HEK293 (cell line): ENCODE measurements around the gene CDK5R1.

Experiments
- CTCF ChIA-PET: fragments of 350-600 bp; formaldehyde crosslinking; extraction: SDS; loops from one replicate; lab custom pipeline; 2021; ENCODE audit warnings: antibody characterized with exemption; lab: Yijun Ruan, JAX
- POLR2A ChIA-PET: fragments of 300-600 bp; formaldehyde crosslinking; extraction: SDS; loops from one replicate; lab custom pipeline; 2020; ENCODE audit warnings: antibody characterized with exemption, inconsistent platforms; lab: Yijun Ruan, JAX
- H3K27ac ChIP-seq: fragments of 200-500 bp; sonication (Bioruptor generic); 2 replicates; pipeline ENCODE4 v1.5.1; 2014; ENCODE audit warnings: low read depth, low read length, control low read depth, inconsistent platforms; ENCODE audit errors: extremely low read depth
- H3K36me3 ChIP-seq, 2 experiments: fragments of 200-500 bp in 1 of 2; sonication (Bioruptor generic) in 1 of 2; 1 replicate in 1 of 2; 2 replicates in 1 of 2; pipeline ENCODE4 v1.5.1; 2014 to 2017; ENCODE audit warnings: inconsistent platforms in 2 of 2, low read length in 2 of 2; ENCODE audit not compliant: control insufficient read depth in 2 of 2, insufficient read depth in 1 of 2
- H3K4me1 ChIP-seq: fragments of 200-500 bp; sonication (Bioruptor generic); 2 replicates; pipeline ENCODE4 v1.5.1; 2014; ENCODE audit warnings: mild to moderate bottlenecking, low read length, inconsistent platforms; ENCODE audit not compliant: control insufficient read depth, insufficient read depth
- H3K4me3 ChIP-seq: 2 replicates; pipeline ENCODE4 v1.5.1; 2011; ENCODE audit warnings: low read depth, mild to moderate bottlenecking, control low read depth, low read length, moderate library complexity
- H3K9me3 ChIP-seq: fragments of 200-500 bp; sonication (Bioruptor generic); 2 replicates; pipeline ENCODE4 v1.5.1; 2014; ENCODE audit warnings: low read depth, low read length, inconsistent platforms; ENCODE audit not compliant: control insufficient read depth, insufficient read depth
- KLF8 ChIP-seq: fragments of 450-650 bp; formaldehyde crosslinking; IDR thresholded peaks from 2 replicates; pipeline ENCODE4 v1.5.1; 2016; ENCODE audit warnings: missing biosample characterization, missing genetic modification characterization
- KLF9 ChIP-seq: fragments of 450-650 bp; formaldehyde crosslinking; IDR thresholded peaks from 2 replicates; pipeline ENCODE4 v1.5.1; 2016; ENCODE audit warnings: missing biosample characterization, missing genetic modification characterization, low read depth
- REPIN1 ChIP-seq: fragments of 450-650 bp; formaldehyde crosslinking; IDR thresholded peaks from 2 replicates; pipeline ENCODE4 v1.5.1; 2017; ENCODE audit warnings: missing biosample characterization, missing genetic modification characterization, low read depth
- ZNF121 ChIP-seq: fragments of 450-650 bp; formaldehyde crosslinking; IDR thresholded peaks from 2 replicates; pipeline ENCODE4 v1.5.1; 2016; ENCODE audit warnings: missing biosample characterization, missing genetic modification characterization
- ZNF169 ChIP-seq: fragments of 450-650 bp; formaldehyde crosslinking; IDR thresholded peaks from 2 replicates; pipeline ENCODE4 v1.5.1; 2016; ENCODE audit warnings: missing biosample characterization, missing genetic modification characterization
- ZNF202 ChIP-seq: fragments of 450-650 bp; formaldehyde crosslinking; IDR thresholded peaks from 2 replicates; pipeline ENCODE4 v1.5.1; 2016; ENCODE audit warnings: missing biosample characterization, missing genetic modification characterization, borderline replicate concordance
- ZNF248 ChIP-seq: fragments of 450-650 bp; formaldehyde crosslinking; IDR thresholded peaks from 2 replicates; pipeline ENCODE4 v1.5.1; 2017; ENCODE audit warnings: missing biosample characterization, missing genetic modification characterization
- ZNF274 ChIP-seq, 2 experiments: fragments of 200-500 bp in 1 of 2; fragments of 450-650 bp in 1 of 2; sonication (Bioruptor generic) in 1 of 2; formaldehyde crosslinking in 1 of 2; IDR thresholded peaks; 2 replicates each; pipeline versions ENCODE4 v1.5.1 to v1.6.1; 2014 to 2016; ENCODE audit warnings: borderline replicate concordance in 1 of 2, inconsistent platforms in 1 of 2, low read length in 1 of 2, missing biosample characterization in 1 of 2, missing genetic modification characterization in 1 of 2
- ZNF37A ChIP-seq: fragments of 450-650 bp; IDR thresholded peaks from 2 replicates; pipeline ENCODE4 v1.5.1; 2018; ENCODE audit warnings: missing biosample characterization, missing genetic modification characterization
- ZNF404 ChIP-seq: fragments of 450-650 bp; formaldehyde crosslinking; IDR thresholded peaks from 2 replicates; pipeline ENCODE4 v1.5.1; 2017; ENCODE audit warnings: missing biosample characterization, missing genetic modification characterization
- ZNF529 ChIP-seq: fragments of 450-650 bp; formaldehyde crosslinking; IDR thresholded peaks from 2 replicates; pipeline ENCODE4 v1.5.1; 2017; ENCODE audit warnings: missing genetic modification characterization, missing biosample characterization; ENCODE audit not compliant: insufficient replicate concordance
- ZNF600 ChIP-seq: fragments of 450-650 bp; formaldehyde crosslinking; IDR thresholded peaks from 2 replicates; pipeline ENCODE4 v1.5.1; 2016; ENCODE audit warnings: missing biosample characterization, missing genetic modification characterization
- ZNF629 ChIP-seq: fragments of 450-650 bp; formaldehyde crosslinking; IDR thresholded peaks from 2 replicates; pipeline ENCODE4 v1.5.1; 2017; ENCODE audit warnings: missing biosample characterization, missing genetic modification characterization
- ZNF701 ChIP-seq: fragments of 450-650 bp; formaldehyde crosslinking; IDR thresholded peaks from 2 replicates; pipeline ENCODE4 v1.5.1; 2016; ENCODE audit warnings: missing biosample characterization, missing genetic modification characterization
- ZNF768 ChIP-seq: fragments of 450-650 bp; formaldehyde crosslinking; IDR thresholded peaks from 2 replicates; pipeline ENCODE4 v1.5.1; 2018; ENCODE audit warnings: missing biosample characterization, mild to moderate bottlenecking, missing genetic modification characterization
- ZNF777 ChIP-seq: fragments of 450-650 bp; formaldehyde crosslinking; IDR thresholded peaks from 2 replicates; pipeline ENCODE4 v1.5.1; 2017; ENCODE audit warnings: missing biosample characterization, missing genetic modification characterization, borderline replicate concordance
- TF ChIP-seq, protein P1 (sequence below): fragments of 450-650 bp; formaldehyde crosslinking; IDR thresholded peaks from 2 replicates; pipeline ENCODE4 v1.5.1; 2016; ENCODE audit warnings: missing biosample characterization, missing genetic modification characterization
- TF ChIP-seq, protein P2 (sequence below): fragments of 450-650 bp; formaldehyde crosslinking; IDR thresholded peaks from 2 replicates; pipeline ENCODE4 v1.5.1; 2017; ENCODE audit warnings: missing biosample characterization, missing genetic modification characterization
- TF ChIP-seq, protein P3 (sequence below): fragments of 450-650 bp; formaldehyde crosslinking; conservative IDR thresholded peaks from 2 replicates; pipeline ENCODE4 v1.5.1; 2016; ENCODE audit warnings: low read depth, missing biosample characterization, missing genetic modification characterization
- TF ChIP-seq, protein P4 (sequence below): fragments of 450-650 bp; formaldehyde crosslinking; IDR thresholded peaks from 2 replicates; pipeline ENCODE4 v1.5.1; 2017; ENCODE audit warnings: missing biosample characterization, missing genetic modification characterization

The CDK5R1 gene

DNA sequence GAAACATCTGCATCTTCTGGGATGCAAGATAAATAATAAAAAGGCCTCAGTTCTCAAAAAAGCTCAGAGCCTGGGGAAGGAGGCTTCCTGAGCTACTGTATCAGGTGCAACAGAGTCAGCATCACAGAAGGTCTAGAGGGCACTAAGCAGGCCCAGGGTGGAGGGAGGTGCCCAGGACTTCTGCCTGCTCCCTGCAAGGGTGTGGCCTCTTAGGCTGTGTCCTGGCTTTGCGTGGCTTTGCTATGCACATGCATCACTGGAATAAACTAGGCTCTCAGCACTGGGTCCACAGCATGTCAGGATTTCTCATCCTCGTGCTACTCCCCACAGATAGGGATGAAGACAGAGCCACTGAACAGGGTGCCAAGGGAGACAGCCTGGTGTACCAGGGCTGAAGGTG lies 25.5 kb downstream of the CDK5R1 start:
- no peak overlapping the region for H3K4me3 ChIP-seq
- CTCF ChIA-PET: interaction anchor here (0.6 to 1.5 kb wide), 3 partner anchors 50 to 146 kb away, joined by 3 to 6 read pairs (median 4); no protein-coding TSS in a partner anchor
- POLR2A ChIA-PET: no interaction called here
- TF ChIP-seq, protein P1, sequence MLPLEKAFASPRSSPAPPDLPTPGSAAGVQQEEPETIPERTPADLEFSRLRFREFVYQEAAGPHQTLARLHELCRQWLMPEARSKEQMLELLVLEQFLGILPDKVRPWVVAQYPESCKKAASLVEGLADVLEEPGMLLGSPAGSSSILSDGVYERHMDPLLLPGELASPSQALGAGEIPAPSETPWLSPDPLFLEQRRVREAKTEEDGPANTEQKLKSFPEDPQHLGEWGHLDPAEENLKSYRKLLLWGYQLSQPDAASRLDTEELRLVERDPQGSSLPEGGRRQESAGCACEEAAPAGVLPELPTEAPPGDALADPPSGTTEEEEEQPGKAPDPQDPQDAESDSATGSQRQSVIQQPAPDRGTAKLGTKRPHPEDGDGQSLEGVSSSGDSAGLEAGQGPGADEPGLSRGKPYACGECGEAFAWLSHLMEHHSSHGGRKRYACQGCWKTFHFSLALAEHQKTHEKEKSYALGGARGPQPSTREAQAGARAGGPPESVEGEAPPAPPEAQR: no peak
- TF ChIP-seq ZNF701 (tag by site-specific recombination) (no peak), ZNF777 (no peak), ZNF274 (IDR thresholded peaks at IDR 0.05; ENCODE audit: low read length) (no peak), ZNF274 (tag by site-specific recombination; IDR thresholded peaks at IDR 0.05; ENCODE audit: borderline replicate concordance) (no peak), ZNF248 (tag by site-specific recombination) (no peak), ZNF768 (no peak), ZNF121 (tag by site-specific recombination) (no peak), ZNF404 (tag by site-specific recombination) (no peak), ZNF600 (no peak), REPIN1 (no peak), ZNF529 (tag by site-specific recombination) (no peak), ZNF202 (tag by site-specific recombination) (no peak), ZNF629 (tag by site-specific recombination) (no peak), ZNF37A (no peak), ZNF169 (no peak), KLF8 (tag by site-specific recombination) (no peak), KLF9 (no peak)
- TF ChIP-seq, protein P2, sequence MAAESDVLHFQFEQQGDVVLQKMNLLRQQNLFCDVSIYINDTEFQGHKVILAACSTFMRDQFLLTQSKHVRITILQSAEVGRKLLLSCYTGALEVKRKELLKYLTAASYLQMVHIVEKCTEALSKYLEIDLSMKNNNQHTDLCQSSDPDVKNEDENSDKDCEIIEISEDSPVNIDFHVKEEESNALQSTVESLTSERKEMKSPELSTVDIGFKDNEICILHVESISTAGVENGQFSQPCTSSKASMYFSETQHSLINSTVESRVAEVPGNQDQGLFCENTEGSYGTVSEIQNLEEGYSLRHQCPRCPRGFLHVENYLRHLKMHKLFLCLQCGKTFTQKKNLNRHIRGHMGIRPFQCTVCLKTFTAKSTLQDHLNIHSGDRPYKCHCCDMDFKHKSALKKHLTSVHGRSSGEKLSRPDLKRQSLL: no peak
- TF ChIP-seq, protein P3, sequence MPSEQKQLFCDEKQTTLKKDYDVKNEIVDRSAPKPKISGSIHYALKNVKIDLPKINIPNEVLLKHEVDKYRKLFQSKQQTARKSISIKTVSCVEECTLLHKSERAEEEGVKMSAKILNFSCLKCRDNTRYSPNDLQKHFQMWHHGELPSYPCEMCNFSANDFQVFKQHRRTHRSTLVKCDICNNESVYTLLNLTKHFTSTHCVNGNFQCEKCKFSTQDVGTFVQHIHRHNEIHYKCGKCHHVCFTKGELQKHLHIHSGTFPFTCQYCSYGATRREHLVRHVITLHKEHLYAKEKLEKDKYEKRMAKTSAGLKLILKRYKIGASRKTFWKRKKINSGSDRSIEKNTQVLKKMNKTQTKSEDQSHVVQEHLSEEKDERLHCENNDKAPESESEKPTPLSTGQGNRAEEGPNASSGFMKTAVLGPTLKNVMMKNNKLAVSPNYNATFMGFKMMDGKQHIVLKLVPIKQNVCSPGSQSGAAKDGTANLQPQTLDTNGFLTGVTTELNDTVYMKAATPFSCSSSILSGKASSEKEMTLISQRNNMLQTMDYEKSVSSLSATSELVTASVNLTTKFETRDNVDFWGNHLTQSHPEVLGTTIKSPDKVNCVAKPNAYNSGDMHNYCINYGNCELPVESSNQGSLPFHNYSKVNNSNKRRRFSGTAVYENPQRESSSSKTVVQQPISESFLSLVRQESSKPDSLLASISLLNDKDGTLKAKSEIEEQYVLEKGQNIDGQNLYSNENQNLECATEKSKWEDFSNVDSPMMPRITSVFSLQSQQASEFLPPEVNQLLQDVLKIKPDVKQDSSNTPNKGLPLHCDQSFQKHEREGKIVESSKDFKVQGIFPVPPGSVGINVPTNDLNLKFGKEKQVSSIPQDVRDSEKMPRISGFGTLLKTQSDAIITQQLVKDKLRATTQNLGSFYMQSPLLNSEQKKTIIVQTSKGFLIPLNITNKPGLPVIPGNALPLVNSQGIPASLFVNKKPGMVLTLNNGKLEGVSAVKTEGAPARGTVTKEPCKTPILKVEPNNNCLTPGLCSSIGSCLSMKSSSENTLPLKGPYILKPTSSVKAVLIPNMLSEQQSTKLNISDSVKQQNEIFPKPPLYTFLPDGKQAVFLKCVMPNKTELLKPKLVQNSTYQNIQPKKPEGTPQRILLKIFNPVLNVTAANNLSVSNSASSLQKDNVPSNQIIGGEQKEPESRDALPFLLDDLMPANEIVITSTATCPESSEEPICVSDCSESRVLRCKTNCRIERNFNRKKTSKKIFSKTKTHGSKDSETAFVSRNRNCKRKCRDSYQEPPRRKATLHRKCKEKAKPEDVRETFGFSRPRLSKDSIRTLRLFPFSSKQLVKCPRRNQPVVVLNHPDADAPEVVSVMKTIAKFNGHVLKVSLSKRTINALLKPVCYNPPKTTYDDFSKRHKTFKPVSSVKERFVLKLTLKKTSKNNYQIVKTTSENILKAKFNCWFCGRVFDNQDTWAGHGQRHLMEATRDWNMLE (tag by site-specific recombination): no peak
- TF ChIP-seq, protein P4, sequence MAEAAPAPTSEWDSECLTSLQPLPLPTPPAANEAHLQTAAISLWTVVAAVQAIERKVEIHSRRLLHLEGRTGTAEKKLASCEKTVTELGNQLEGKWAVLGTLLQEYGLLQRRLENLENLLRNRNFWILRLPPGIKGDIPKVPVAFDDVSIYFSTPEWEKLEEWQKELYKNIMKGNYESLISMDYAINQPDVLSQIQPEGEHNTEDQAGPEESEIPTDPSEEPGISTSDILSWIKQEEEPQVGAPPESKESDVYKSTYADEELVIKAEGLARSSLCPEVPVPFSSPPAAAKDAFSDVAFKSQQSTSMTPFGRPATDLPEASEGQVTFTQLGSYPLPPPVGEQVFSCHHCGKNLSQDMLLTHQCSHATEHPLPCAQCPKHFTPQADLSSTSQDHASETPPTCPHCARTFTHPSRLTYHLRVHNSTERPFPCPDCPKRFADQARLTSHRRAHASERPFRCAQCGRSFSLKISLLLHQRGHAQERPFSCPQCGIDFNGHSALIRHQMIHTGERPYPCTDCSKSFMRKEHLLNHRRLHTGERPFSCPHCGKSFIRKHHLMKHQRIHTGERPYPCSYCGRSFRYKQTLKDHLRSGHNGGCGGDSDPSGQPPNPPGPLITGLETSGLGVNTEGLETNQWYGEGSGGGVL (tag by site-specific recombination): no peak
- no peak overlapping the region for H3K27ac ChIP-seq
- peaks cover 7% of the 10 kb centered on the region for H3K4me1 ChIP-seq
- H3K9me3 ChIP-seq: no peaks in the 10 kb centered on the region
- H3K36me3 ChIP-seq: no peaks in the 10 kb centered on the region
